GM19372 (cell line): ENCODE measurements around the gene PRM2.

ENCODE experiments used
- ATAC-seq: cut with Tn5 transposase; IDR thresholded peaks from one replicate; pipeline ENCODE4 v1.9.1; 2021; ENCODE audit warnings: mild to moderate bottlenecking, low read depth, moderate library complexity; ENCODE audit not compliant: unreplicated experiment

Gene PRM2

GRCh38 chr16:11264155-11264832 is 12.0 kb downstream of the PRM2 start:
- ATAC-seq = no peak

- ATAC-seq = no peak
Measured at GRCh38 chr16:11263737-11264136, 12.5 kb downstream of the PRM2 start.

- ATAC-seq = no peak
Measured at GRCh38 chr16:11262915-11263314, 13.4 kb downstream of the PRM2 start.

- ATAC-seq = no peak
Measured at GRCh38 chr16:11260596-11260966, 15.7 kb downstream of the PRM2 start.

GRCh38 chr16:11259655-11260595 is 16.4 kb downstream of the PRM2 start:
- no peak for ATAC-seq

- no peak for ATAC-seq
Measured at GRCh38 chr16:11258553-11259492, 17.5 kb downstream of the PRM2 start.

GRCh38 chr16:11257131-11257938 is 18.9 kb downstream of the PRM2 start:
- no peak for ATAC-seq

- no peak for ATAC-seq
Measured at GRCh38 chr16:11256661-11257130, 19.6 kb downstream of the PRM2 start.

GRCh38 chr16:11255737-11256660 is 20.3 kb downstream of the PRM2 start, which contains the start of gene SOCS1:
Gene SOCS1, minus strand, starts transcription at chr16:11256204. Its CDS starts 726 bp downstream, at chr16:11255478.
- peak; percentile 52 for ATAC-seq

GRCh38 chr16:11254913-11255736 is 21.2 kb downstream of the PRM2 start:
- peak; percentile 0 for ATAC-seq

- ATAC-seq = no peak
Measured at GRCh38 chr16:11253995-11254912, 22.0 kb downstream of the PRM2 start.

- no peak for ATAC-seq
Measured at GRCh38 chr16:11253009-11253994, 23.0 kb downstream of the PRM2 start.

GRCh38 chr16:11252482-11252931 is 23.8 kb downstream of the PRM2 start:
- no peak for ATAC-seq

- no peak for ATAC-seq
Measured at GRCh38 chr16:11251525-11252481, 24.5 kb downstream of the PRM2 start.
